T-helper 1 cell (primary cell): ENCODE results near the gene BCAS4.
"Not testable (repeated sequence)": the region's sequence is repeated elsewhere in the genome, so short reads cannot be mapped to it uniquely, and the experiment has no call there.

Experiments used
- DNase-seq, 5 donors: peaks; one replicate each; pipeline ENCODE4 v3.0.0-alpha.2; 2012 to 2020
- total RNA-seq, 4 donors: gene quantifications; one replicate each; lab custom pipeline; 2026; lab: John Stamatoyannopoulos, UW

Gene BCAS4
- 6.2 to 14.2 (median 7.7) reads per million in 4 donors for total RNA-seq

- peak; percentile 63 to 85 (median 72) for DNase-seq
These were observed at the start of gene BCAS4 for GRCh38 chr20:50794846-50795634. Gene BCAS4 (plus strand): TSS chr20:50795061. CDS start chr20:50795084, 23 bp downstream.

DNA sequence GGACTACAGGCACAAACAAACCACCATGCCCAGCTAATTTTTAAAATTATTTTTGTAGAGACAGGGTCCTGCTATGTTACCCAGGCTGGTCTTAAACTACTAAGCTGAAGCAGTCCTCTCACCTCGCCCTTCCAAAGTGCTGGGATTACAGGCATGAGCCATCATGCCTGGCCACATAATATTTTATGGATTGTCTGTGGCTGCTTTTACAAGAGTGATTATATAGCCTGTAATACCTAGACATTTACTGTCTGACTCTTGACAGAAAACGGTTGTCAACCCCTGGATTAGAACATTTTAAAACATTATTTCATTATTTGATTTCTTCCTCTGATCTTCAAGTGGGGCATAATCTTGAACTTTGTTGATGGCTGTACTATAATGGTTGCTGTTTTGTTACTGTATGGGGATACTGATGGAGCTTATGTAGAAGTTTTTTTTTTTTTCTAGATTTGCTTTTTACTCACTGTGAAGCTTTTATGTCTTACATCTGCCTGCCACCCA lies 49.2 kb upstream of the BCAS4 start:
- DNase-seq: no peak

GRCh38 chr20:50746138-50746940 lies 48.5 kb upstream of the BCAS4 start:
- DNase-seq: no peak

DNA sequence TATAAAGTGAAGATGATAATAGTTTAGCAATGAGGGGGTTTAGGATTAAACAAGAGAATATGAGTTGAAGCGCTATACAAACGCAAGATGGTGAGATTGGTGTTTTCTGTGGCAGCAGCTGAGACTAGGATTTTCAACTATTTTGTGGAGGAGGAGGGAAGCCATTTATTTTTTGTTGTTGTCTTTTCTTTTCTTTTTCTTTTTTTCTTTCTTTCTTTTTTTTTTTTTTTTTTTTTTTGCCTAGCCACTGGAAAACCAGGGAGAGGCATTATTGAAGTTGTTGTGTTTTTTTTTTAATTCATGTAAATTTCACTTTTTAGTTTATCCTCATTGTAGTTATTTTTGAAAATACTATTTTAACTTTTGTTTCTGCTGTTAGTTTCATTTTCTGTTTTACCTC lies 47.6 kb upstream of the BCAS4 start:
- no peak for DNase-seq

DNA sequence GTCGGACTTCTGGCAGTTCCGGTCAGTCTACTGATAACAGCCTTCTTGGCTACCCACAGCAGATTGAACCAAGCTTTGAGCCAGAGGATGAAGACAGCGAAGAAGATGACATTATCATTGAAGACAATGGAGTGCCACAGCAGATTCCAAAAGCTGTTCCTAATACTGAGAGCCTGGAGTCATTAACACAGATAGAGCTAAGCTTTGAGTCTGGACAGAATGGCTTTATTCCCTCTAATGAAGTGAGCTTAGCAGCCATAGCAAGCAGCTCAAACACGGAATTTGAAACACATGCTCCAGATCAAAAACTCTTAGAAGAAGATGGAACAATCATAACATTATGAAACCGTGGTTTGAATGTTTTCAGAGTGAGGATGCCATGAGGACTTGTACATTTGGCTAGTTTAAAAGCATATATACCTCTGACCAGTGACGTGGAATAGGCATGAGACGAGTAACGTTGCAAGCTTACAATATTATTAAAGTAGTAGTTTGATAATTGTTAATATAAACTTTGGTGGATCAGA lies 44.7 kb upstream of the BCAS4 start:
- DNase-seq: no peak

GRCh38 chr20:50753152-50753551 lies 41.7 kb upstream of the BCAS4 start:
- DNase-seq: no peak

GRCh38 chr20:50754420-50754819 lies 40.4 kb upstream of the BCAS4 start:
- DNase-seq: no peak

DNA sequence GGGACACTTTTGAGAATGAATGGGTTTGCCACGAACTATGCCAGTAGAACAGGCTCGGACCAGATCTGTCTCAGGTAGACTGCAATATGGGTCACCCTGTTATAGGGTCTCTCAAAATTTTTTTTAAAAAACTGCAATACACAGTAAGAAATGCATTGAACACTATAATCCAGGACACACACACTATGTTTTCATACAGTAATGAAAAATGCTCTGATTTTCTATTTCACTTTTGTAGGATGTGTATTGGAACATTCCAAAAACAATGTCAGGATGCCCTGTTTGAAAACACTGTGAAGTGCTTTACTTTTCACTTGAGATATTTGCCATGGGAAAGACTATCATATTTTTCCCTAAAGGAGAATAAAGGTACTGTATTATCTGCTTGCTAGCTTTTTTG lies 38.4 kb upstream of the BCAS4 start:
- DNase-seq: no peak

GRCh38 chr20:50758469-50758868 lies 36.4 kb upstream of the BCAS4 start:
- DNase-seq: no peak

DNA sequence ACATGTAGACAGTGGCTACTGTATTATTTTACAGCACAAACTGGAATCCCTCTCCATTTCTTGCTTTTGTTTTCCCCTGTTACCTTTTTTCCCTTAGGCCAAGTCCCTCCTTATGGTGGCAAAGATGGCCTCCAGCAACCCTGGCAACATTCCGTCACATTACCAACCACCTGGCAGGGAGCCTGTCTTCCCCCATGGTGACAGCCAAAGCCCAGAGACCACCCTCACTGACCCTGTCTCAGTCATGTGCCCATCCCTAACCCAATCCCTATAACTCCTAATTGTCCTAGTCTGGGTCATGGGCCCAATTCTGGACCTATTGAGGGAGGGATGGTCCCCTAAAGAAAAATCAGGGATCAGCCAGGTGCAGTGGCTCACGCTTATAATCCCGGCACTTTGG lies 35.9 kb upstream of the BCAS4 start:
- DNase-seq: no peak

GRCh38 chr20:50759678-50760077 lies 35.2 kb upstream of the BCAS4 start:
- DNase-seq: no peak

DNA sequence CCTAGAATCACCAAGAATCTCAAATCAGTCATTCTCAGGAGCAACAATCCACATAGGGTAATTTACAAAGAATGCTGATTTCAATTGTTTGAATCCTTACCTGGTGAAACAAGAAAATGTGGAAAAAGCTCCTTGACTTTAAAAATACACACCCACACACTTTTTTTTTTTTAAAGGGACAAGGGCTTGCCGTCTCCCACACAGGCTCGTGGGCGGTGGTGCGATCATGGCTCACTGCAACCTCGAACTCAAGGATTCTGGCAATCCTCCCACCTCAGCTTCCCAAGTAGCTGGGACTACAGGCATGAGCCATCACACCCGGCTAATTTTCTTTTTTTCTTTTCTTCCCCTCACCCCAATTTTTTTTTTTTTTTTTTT lies 32.8 kb upstream of the BCAS4 start:
- DNase-seq: no peak

DNA sequence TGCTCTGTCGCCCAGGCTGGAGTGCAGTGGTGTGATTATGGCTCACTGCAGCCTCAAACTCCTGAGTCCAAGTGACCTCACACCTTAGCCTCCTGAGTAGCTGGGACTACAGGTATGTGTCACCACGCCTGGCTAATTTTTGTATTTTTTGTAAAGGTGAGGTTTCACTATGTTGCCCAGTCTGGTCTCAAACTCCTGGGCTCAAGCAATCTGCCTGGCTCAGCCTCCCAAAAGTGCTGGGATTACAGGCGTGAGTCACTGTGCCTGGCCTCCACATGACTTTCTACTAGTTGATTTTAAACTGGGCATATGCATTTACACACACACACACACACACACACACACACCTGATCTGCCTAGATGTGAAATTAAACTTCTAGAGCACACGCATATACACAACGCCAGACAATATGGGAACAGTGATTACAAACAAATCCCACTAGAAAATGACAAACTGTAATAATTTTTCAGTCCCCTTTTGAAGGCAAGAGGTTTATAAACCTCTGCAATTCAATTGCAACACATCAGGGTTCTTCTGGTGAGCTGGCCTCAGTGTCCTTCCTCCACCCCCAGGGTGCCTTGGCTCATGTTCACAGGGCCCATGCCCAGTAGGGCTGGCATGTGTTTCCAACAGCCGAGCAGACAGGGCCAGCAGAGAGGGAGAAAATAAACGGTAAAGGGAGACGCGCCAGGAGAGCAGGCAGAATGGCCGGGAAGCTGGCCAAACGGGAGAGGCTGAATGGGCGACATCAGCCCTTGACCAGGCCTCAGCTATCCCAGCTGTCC lies 32.2 kb upstream of the BCAS4 start:
- DNase-seq: no peak

DNA sequence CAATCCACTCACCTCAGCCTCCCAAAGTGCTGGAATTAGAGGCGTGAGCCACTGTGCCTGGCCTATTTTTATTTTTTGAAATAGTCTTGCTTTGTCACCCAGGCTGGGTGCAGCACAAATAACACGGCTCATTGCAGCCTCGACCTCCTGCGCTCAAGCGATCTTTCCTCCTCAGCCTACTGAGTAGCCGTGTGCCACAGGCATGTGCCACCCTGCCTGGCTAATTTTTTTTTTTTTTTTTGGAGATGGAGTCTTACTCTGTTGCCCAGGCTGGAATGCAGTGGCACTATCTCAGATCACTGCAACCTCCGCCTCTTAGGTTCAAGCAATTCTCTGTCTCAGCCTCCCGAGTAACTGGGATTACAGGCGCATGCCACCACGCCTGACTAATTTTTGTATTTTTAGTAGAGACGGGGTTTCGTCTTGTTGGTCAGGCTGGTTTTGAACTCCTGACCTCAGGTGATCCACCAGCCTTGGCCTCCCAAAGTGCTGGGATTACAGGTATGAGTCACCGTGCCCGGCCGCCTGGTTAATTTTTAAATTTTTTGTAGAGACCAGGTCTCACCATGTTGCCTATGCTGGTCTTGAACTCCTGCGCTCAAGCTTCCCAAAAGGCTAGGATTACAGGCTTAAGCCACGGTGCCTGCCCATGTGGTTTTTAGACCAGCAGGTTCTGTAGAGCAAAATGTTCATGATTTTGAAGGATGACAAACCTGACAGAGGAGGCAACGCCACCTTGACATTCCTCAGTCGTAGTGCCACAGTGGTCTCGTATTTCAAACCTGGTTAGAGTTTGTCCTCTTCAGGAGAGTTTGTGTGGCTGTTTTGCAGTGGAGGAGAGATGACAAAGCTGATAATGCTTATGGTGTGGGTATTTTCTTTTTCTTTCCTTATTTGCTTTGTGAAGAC lies 31.1 kb upstream of the BCAS4 start:
- not testable (repeated sequence) for DNase-seq

DNA sequence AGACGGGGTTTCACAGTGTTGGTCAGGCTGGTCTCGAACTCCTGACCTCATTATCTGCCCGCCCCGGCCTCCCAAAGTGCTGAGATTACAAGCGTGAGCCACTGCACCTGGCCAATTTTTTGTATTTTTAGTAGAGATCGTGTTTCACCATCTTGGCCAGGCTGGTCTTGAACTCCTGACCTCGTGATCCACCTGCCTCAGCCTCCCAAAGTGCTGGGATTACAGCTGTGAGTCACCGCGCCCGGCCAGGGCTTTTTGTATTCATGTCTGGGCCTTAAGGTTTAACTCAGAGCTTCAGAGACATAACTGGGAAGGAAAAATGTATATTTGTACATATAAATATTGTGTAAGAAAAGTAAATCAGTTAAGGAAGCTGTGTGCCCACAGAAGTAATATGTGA lies 29.6 kb upstream of the BCAS4 start:
- not testable (repeated sequence) for DNase-seq

DNA sequence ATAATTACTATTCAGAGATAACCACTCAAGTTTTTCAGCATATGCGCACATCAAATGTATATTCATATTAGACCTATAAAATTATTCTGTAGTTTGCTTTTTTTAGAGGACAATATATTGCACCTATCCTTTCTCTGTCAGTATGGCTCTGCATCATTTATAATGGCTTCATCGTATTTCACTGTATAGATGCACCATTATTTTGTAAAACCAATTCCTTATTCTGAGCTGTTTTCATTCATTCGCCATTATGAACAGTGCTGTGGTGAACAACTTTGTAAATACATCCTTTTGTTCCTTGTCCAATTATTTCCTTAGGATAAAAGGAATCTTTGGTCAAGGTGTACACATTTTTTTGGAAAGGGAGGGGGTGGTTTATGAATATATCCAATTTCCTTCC lies 29.2 kb upstream of the BCAS4 start:
- no peak for DNase-seq

- not testable (repeated sequence) for DNase-seq
These were observed 27.7 kb upstream of the BCAS4 start for GRCh38 chr20:50766955-50767809.

GRCh38 chr20:50768991-50769390 lies 25.9 kb upstream of the BCAS4 start:
- DNase-seq: not testable (repeated sequence)

- DNase-seq: not testable (repeated sequence)
These were observed 25.2 kb upstream of the BCAS4 start for GRCh38 chr20:50769551-50770085.

- DNase-seq: not testable (repeated sequence)
These were observed 23.3 kb upstream of the BCAS4 start for GRCh38 chr20:50771419-50772080.
